PFSK-1 (cell line): ENCODE data around the gene ATP6V1B1.

ENCODE experiments used
- FOXP2 ChIP-seq: optimal IDR thresholded peaks from 2 replicates; pipeline ENCODE3; 2011; ENCODE audit warnings: borderline replicate concordance, control low read depth, inconsistent platforms; ENCODE audit not compliant: insufficient read depth; ENCODE audit errors: extremely low read length, extremely low read depth
- POLR2AphosphoS5 ChIP-seq: IDR thresholded peaks from 2 replicates; pipeline ENCODE4 v1.6.1; 2012; ENCODE audit warnings: low read depth, mild to moderate bottlenecking, control low read depth, low read length, moderate library complexity
- REST ChIP-seq, 2 experiments: IDR thresholded peaks; 2 replicates each; pipeline versions ENCODE4 v1.6.1 to v1.8.0; 2011 to 2012; ENCODE audit warnings: low read depth in 2 of 2, low read length in 2 of 2, control low read depth in 1 of 2, inconsistent platforms in 1 of 2, mild to moderate bottlenecking in 1 of 2, moderate library complexity in 1 of 2; ENCODE audit not compliant: insufficient read depth in 1 of 2
- SIN3A ChIP-seq: IDR thresholded peaks from 2 replicates; pipeline ENCODE4 v1.6.1; 2012; ENCODE audit warnings: mild to moderate bottlenecking, low read length, moderate library complexity, borderline replicate concordance; ENCODE audit not compliant: insufficient read depth
- TAF1 ChIP-seq: IDR thresholded peaks from 2 replicates; pipeline ENCODE4 v1.6.1; 2012; ENCODE audit warnings: low read length, control low read depth, borderline replicate concordance; ENCODE audit not compliant: insufficient read depth

Gene ATP6V1B1

GRCh38 chr2:70931376-70932000 lies 4.2 kb upstream of the ATP6V1B1 start:
- no peak for TF ChIP-seq TAF1
- no peak for TF ChIP-seq REST (IDR thresholded peaks at IDR 0.05; ENCODE audit: insufficient read depth in 1 of 2, low read depth in 2 of 2, low read length in 2 of 2)
- TF ChIP-seq SIN3A, result no peak
- no peak for TF ChIP-seq FOXP2
- no peak for TF ChIP-seq POLR2AphosphoS5

- no peak for TF ChIP-seq FOXP2
- no peak for TF ChIP-seq TAF1
- TF ChIP-seq SIN3A, result no peak
- no peak for TF ChIP-seq REST (IDR thresholded peaks at IDR 0.05; ENCODE audit: insufficient read depth in 1 of 2, low read depth in 2 of 2, low read length in 2 of 2)
- TF ChIP-seq POLR2AphosphoS5, result no peak
These were observed 3.0 kb upstream of the ATP6V1B1 start for GRCh38 chr2:70932631-70933230.

GRCh38 chr2:70934981-70935380 lies 719 bp upstream of the ATP6V1B1 start:
- TF ChIP-seq REST (IDR thresholded peaks at IDR 0.05; ENCODE audit: insufficient read depth in 1 of 2, low read depth in 2 of 2, low read length in 2 of 2), result no peak
- TF ChIP-seq TAF1, result no peak
- TF ChIP-seq FOXP2, result no peak
- TF ChIP-seq SIN3A, result no peak
- no peak for TF ChIP-seq POLR2AphosphoS5

- no peak for TF ChIP-seq TAF1
- no peak for TF ChIP-seq FOXP2
- TF ChIP-seq POLR2AphosphoS5, result no peak
- no peak for TF ChIP-seq REST (IDR thresholded peaks at IDR 0.05; ENCODE audit: insufficient read depth in 1 of 2, low read depth in 2 of 2, low read length in 2 of 2)
- no peak for TF ChIP-seq SIN3A
These were observed 672 bp downstream of the ATP6V1B1 start for GRCh38 chr2:70936165-70936978.
